Measurements from ENCODE around the gene GJA4. TPM values are rescaled to one million over a fixed set of nuclear protein-coding genes. Genes with fewer than 3 reads are reported as not detected.
A peak's percentile ranks its signal among the peaks of the same experiment; 100 is the strongest.
"Not testable (repeated sequence)": the region's sequence is repeated elsewhere in the genome, so short reads cannot be mapped to it uniquely, and the experiment has no call there.

The GJA4 gene
- total RNA-seq, 6 donors from 2014 or later, result 5.2 to 41.1 (median 19.2) TPM

GRCh38 chr1:34816778-34817177 lies 24.0 kb downstream of the GJA4 start:
- no peaks in the 10 kb centered on the region for H3K4me1 ChIP-seq
- TF ChIP-seq POLR2A (IDR thresholded peaks at IDR 0.05), result no peak
- TF ChIP-seq POLR2AphosphoS5 (IDR thresholded peaks at IDR 0.05), result no peak
- TF ChIP-seq CTCF (IDR thresholded peaks at IDR 0.05), result no peak
- TF ChIP-seq EP300 (IDR thresholded peaks at IDR 0.05), result no peak
- H3K36me3 ChIP-seq, result no peaks in the 10 kb centered on the region
- ATAC-seq (ENCODE audit: low FRiP score in 2 of 2), result no peak
- H3K4me3 ChIP-seq, result no peak overlapping the region
- no peak overlapping the region for H3K27ac ChIP-seq
- H3K27me3 ChIP-seq, result no peaks in the 10 kb centered on the region
- 65 to 80% methylated on average over 3 of the region's 3 CpGs for WGBS, 2 donors
- H3K9me3 ChIP-seq, result no peaks in the 10 kb centered on the region
- DNase-seq, result no peak

- 91 to 97% methylated on average over 2 of the region's 2 CpGs for WGBS, 2 donors
- not testable (repeated sequence) for H3K4me3 ChIP-seq; ATAC-seq (ENCODE audit: low FRiP score in 2 of 2)
Observed at GRCh38 chr1:34818862-34819261, 26.1 kb downstream of the GJA4 start.

GRCh38 chr1:34822202-34822601 lies 29.4 kb downstream of the GJA4 start:
- Histone ChIP-seq H3K4me1 (peaks cover 6 to 15% (median 9%) of the 10 kb centered on the region in 4 donors), H3K27me3 (no peaks in the 10 kb centered on the region), H3K9me3 (no peaks in the 10 kb centered on the region), H3K36me3 (no peaks in the 10 kb centered on the region), H3K27ac (no peak overlapping the region), H3K4me3 (no peak overlapping the region)
- DNase-seq (no peak), ATAC-seq (ENCODE audit: low FRiP score in 2 of 2) (no peak)
- no peak for TF ChIP-seq POLR2A (IDR thresholded peaks at IDR 0.05)
- no peak for TF ChIP-seq EP300 (IDR thresholded peaks at IDR 0.05)
- no peak for TF ChIP-seq CTCF (IDR thresholded peaks at IDR 0.05)
- TF ChIP-seq POLR2AphosphoS5 (IDR thresholded peaks at IDR 0.05), result no peak
- 69 to 76% methylated on average over 3 of the region's 3 CpGs for WGBS, 2 donors

More at GRCh38 chr1:34818862-34819261, 26.1 kb downstream of the GJA4 start:
- H3K4me1 ChIP-seq, H3K27ac ChIP-seq, H3K27me3 ChIP-seq, DNase-seq, H3K36me3 ChIP-seq, H3K9me3 ChIP-seq: not testable (repeated sequence)

GRCh38 chr1:34824817-34825454 lies 32.1 kb downstream of the GJA4 start:
- Histone ChIP-seq H3K27me3 (no peaks in the 10 kb centered on the region), H3K27ac (peak overlapping the region in 2 of 4 donors; percentile 64 to 69), H3K4me3 (no peak overlapping the region), H3K9me3 (no peaks in the 10 kb centered on the region), H3K4me1 (peaks cover 6 to 15% (median 9%) of the 10 kb centered on the region in 4 donors), H3K36me3 (no peaks in the 10 kb centered on the region)
- 90 to 95% methylated on average over 3 of the region's 3 CpGs for WGBS, 2 donors
- no peak for DNase-seq
- no peak for TF ChIP-seq POLR2AphosphoS5 (IDR thresholded peaks at IDR 0.05)
- no peak for TF ChIP-seq CTCF (IDR thresholded peaks at IDR 0.05)
- TF ChIP-seq POLR2A (IDR thresholded peaks at IDR 0.05), result no peak
- TF ChIP-seq EP300 (IDR thresholded peaks at IDR 0.05), result no peak
- ATAC-seq (ENCODE audit: low FRiP score in 2 of 2), result peak in 1 of 2 donors; percentile 8

GRCh38 chr1:34825455-34826091 lies 32.8 kb downstream of the GJA4 start:
- TF ChIP-seq CTCF (IDR thresholded peaks at IDR 0.05) (no peak), EP300 (IDR thresholded peaks at IDR 0.05) (no peak), POLR2A (IDR thresholded peaks at IDR 0.05) (no peak), POLR2AphosphoS5 (IDR thresholded peaks at IDR 0.05) (no peak)
- Histone ChIP-seq H3K27me3 (no peaks in the 10 kb centered on the region), H3K4me1 (peaks cover 6 to 15% (median 9%) of the 10 kb centered on the region in 4 donors), H3K27ac (peak overlapping the region in 2 of 4 donors; percentile 64 to 69), H3K36me3 (no peaks in the 10 kb centered on the region), H3K4me3 (peak overlapping the region in 1 of 4 donors; percentile 19), H3K9me3 (no peaks in the 10 kb centered on the region)
- WGBS, 2 donors, result 56 to 65% methylated on average over 3 to 11 of the region's 11 CpGs
- peak in 1 of 2 donors; percentile 82 for DNase-seq
- ATAC-seq (ENCODE audit: low FRiP score in 2 of 2), result peak; percentile 28 to 56

Data from upper lobe of left lung (tissue), 6 donors.